NCI-H1092 (cell line): ENCODE results near the gene ACSS1.
"Not testable (repeated sequence)": the region's sequence is repeated elsewhere in the genome, so short reads cannot be mapped to it uniquely, and the experiment has no call there.

ENCODE experiments used
- DNase-seq: peaks from one replicate; lab custom pipeline; 2025; lab: John Stamatoyannopoulos, UW

ACSS1 gene

DNA sequence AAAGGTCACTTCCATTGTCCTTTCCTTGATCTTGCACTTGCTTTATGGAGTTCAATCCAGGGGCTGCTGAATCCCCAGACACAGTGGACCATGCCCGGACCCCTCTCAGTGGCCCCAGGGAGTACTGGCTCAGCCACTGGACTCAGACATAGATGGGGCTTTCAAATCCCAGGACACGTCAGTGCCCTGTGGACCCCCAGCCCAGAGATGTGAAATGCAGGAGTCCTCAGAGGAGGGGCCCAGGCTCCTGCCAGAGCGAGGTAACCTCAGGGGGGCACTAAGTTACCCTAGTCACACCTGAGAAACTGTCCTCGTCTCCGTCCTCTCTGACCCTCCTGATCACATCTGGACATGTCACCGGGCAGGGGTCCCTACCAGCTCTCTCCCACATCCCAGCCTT lies 46.7 kb downstream of the ACSS1 start:
- DNase-seq: no peak

DNA sequence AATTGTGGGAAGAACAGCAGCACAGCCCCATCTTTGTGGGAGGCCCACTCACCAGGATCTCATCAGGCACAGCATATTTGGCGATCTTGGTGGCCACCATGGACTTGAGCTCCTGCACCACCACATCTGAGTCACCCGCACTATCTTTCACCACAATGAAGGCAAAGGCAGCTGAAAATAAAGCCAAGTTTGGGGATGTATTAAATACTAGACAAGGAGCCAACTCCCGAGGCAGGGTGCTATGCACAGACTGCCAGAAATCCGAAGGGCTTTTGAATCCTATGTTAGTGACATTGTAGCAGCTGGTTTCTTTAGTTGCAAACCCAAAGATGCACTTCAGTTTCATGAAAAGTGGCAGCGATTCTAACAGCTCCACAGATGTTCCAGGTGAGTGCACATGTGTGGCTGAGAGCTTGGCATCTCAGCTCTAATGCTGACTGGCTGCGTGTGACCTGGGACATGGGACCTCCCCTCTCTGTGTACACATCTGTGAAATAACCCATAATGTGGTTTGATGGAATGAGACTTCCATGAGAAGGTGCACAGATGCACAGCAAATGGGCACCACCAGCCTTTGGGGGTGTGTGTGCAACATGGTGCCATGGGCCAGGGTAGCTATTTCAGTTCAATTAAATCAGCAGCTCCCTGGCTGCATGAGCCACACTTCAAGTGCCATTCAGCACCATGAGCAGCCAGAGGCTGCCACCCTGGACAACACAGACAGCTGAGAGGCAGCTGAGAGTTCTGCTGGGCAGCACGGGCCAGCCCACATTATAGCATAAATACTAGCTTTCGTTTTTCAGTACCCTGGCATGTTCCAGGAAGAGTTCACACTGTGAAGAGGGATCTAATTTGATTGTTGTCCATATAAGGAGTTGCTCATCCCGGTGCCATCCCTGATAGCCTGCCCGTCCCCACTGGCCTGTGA lies 48.5 kb downstream of the ACSS1 start:
- no peak for DNase-seq

GRCh38 chr20:25008388-25009217 lies 49.3 kb downstream of the ACSS1 start:
- DNase-seq: no peak

GRCh38 chr20:25007491-25008305 lies 50.2 kb downstream of the ACSS1 start:
- DNase-seq: no peak

- no peak for DNase-seq
Observed at GRCh38 chr20:25006431-25007167, 51.3 kb downstream of the ACSS1 start.

GRCh38 chr20:25005661-25006060 lies 52.3 kb downstream of the ACSS1 start:
- DNase-seq: no peak

DNA sequence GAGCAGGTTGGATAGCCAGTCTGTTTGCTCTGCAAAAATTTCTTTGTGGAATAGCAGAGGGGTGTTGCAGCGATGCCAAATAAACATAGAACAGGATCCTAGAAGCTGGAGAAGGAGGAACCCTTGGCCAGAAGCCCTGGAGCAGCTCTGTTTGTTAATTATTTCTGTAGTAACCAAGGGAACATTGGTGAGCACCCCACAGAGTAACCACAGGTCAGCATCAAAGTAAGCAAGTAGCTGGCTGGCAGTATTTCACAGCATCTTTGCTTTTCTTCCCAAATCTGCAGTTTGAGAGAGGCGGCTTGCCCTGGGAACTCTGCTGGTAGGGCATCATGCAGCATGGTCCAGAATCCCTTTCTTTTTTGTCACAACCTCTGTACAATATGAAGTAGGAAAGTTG lies 52.7 kb downstream of the ACSS1 start:
- DNase-seq: peak; percentile 50

DNA sequence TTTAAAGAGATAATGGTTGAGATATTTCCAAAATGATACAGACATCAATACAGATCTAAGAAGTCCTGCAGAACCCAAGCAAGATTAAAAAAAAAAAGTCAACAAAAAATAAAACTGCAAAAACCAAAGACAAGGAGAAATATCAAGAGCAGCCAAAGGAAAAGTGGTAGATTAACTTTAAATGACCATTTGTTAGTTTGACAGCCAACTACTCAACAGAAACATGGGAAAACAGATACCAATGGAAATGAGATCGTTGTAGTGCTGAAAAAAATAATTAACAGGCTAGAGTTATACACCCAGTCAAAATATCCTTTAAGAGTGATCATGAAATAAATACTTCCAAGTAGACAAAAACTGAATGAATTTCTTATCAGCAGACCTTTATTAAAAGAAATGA lies 54.9 kb downstream of the ACSS1 start:
- no peak for DNase-seq

GRCh38 chr20:25001323-25001722 lies 56.6 kb downstream of the ACSS1 start:
- DNase-seq: not testable (repeated sequence)

DNA sequence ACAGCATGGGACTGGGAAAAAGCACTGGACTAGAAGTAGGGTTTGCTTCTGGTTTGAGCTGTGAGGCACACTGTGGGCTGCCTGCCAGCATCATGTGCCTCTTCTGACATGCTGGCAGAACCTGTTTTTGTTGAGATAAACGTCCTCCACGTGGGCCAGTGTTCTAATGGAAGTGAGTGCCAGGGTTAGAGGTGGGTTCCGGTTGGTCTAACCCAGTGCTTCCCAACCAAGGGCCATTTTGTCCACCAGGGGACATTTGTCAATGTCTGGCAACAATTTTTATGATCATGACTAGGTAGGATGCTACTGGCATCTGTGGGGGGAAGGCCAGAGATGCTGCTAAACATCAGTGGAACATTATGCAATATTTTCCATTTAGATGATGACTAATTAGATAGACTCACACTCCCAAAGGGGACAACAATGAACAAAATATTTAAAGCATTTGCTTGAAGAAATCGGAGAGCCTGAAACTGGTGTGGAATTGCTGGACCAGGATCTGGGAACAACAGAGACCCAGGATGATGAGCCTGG lies 57.6 kb downstream of the ACSS1 start:
- DNase-seq: no peak

DNA sequence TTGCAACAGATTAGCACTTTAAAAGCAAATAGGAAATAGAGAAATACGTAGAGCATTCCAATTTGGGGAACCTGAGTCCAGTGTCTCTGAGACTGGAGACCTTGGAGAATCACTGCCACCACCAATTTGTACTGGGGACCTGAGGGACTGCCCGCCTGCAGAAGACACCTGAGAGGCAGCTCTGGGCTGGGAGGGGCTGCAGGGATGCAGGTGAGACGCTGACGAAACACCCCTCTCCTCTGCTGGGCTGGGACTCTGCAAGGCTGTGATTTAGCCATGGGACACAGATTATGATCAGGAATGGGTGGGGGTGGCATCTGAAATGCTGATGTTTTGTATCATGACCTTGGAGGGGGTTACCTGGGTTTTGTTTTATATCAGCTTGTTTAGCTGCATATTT lies 58.4 kb downstream of the ACSS1 start:
- DNase-seq: no peak

- no peak for DNase-seq
Observed at GRCh38 chr20:24998631-24999445, 59.1 kb downstream of the ACSS1 start.

DNA sequence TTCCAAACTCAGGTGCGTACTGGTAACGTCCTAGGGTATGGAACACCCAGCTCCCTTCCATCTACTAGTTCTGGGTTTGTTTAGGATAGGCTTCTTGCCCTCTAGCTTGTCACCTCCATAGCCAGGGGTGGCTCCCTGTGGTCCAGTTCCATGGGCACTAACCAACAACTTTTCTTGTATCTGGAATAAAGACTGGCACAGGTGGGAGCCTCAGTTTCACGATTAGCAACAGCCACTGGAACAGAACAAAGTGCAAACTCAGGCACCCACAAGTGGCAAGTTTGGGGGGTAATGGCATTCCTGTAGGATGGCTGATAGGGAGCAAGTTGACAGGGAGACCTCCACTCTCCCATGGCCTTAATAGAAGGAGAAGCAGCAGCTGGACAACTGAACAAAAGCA lies 59.8 kb downstream of the ACSS1 start:
- no peak for DNase-seq

DNA sequence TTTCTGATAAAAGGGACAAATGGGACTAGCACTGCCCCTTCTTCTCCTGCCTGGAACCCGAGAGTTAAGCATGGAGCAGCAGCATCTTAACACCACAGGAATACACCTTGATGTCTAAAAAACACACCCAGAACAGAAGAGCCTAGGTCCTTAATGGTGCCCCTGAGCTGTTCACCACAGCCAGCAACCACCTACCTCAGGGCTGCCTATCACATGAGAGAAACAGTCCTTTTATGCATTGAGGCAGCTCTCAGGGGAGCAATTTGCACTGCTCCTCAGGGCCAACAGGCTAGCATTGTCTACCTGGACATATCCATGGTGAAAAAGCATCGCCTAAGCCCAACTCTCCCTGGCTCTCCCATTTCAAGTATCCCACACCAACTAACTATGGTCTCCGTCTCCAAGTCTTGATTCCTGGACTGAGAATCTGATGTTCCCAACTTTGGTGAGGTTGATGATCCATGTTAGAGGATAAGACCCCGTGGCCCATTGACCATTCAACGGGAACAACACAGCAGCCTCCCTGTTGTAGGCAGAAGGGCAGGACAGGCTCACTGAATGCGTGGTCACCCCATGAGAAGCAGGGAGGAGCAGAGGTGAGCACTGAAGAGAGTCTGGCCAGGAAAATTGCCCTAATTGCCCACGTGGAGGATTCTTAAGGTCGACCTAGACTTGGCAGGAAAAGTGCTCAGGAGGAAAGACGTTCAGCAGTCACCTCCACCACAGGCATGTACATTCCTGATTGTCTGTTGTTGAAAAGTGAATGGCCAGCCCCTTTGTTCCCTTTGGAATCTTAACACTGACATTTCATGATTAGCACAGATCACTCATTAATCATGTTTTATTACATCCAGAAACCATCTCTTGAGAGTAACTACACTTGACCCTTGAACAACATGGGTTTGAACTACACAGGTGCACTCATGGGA lies 61.2 kb downstream of the ACSS1 start:
- DNase-seq: no peak

DNA sequence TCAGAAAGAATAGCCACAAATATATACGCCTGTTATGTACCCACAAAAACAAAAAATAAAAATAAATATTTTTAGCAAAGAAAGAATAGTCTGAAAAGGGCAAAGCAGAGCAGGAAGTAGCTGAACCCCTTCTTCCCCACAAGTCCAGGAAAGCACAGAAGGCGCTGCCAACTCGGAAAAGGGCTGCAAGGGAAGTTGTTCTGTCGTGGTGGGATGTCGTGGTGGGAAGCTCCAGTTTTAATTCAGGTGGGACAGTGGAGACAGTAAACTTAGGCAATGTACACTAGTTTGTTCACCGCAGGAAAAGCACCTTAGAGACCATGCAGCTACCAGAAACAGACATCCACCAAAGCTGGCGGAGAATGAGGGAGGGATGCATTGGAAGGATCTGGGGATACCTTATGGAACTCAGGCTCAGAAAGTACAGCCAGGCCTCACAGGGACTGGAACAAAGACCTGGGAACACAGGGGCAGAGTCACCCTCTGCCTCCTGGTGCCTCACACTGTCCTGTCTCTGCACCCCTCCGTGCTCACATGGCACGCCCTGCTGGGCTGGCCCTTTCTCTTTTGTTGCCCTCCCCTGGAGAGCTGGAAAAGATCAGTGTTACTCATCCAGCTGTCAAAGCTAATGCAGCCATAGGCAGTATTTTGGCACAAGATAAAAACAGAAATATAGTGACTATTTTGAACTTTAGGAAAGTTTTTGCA lies 62.0 kb downstream of the ACSS1 start:
- no peak for DNase-seq

DNA sequence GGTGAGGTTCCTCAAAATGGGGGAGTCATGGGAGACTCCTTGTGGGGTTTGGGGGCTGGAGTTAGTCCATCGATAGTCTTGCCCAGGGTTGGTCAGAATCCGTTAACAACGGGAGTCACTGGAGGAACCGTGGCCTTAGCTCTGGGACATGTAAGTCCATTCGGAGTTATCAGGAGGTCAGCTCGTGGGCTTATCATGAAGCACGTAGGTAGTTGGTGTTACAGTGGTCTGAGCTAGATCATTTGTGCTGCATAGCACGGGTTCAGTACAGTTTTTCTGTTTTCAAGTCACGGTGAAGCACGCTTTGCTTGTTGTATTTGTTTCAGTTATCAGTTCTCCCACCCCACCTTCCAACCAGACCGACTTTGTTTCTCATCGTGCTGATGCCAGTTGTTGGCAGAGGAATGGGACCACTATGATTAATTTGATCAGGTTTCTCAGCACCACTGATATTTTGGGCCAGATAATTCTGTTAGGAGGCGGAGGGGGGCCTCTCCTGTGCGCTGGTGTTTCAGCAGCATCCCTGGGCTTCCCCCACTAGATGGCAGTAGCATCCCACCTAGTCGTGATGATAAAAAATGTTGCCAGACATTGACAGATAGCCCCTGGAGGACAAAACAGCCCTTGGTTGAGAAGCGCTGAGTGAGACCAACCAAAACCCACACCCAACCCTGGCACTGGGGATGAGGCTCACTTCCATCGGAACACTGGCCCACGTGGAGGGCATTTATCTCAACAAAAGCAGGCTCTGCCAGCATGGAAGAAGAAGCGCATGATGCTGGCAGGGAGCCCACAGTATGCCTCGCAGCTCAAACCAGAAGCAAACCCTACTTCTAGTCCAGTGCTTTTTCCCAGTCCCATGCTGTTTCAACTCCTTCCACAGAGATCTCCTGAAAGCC lies 63.2 kb downstream of the ACSS1 start:
- DNase-seq: peak; percentile 80

DNA sequence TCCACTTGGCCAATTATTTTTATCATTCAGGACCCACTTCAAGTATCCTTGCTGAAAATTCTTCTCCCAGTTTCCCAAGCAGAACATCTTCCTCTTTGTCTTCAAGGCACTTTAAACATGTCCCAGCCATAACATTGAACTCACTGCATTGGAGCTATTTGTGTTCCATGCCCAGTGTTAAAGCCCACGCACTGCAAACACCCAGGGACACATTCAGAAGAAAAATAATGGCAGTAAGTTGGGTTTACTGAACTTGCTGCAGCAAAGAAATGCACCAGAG lies 63.8 kb downstream of the ACSS1 start:
- DNase-seq: no peak
